Vagina (tissue), 2 donors: Measurements from ENCODE around the gene NDUFAF4. TPM values are rescaled to one million over a fixed set of nuclear protein-coding genes. Genes with fewer than 3 reads are reported as not detected.
A peak's percentile ranks its signal among the peaks of the same experiment; 100 is the strongest.
"Not testable (repeated sequence)": the region's sequence is repeated elsewhere in the genome, so short reads cannot be mapped to it uniquely, and the experiment has no call there.

Source experiments
- DNase-seq, 2 donors: peaks; one replicate each; pipeline ENCODE4 v3.0.0-alpha.2; 2017; ENCODE audit errors: extremely low spot score in 2 of 2
- H3K27ac ChIP-seq: fragments of 200-600 bp; sonication (generic); one replicate; pipeline ENCODE4 v1.5.1; 2019
- H3K27me3 ChIP-seq: fragments of 200-600 bp; sonication (generic); one replicate; pipeline ENCODE4 v1.5.1; 2019
- H3K36me3 ChIP-seq, 2 donors: fragments of 200-600 bp; sonication (generic); one replicate each; pipeline ENCODE4 v1.5.1; 2017 to 2019
- H3K4me1 ChIP-seq: fragments of 200-600 bp; sonication (generic); one replicate; pipeline ENCODE4 v1.5.1; 2019
- H3K4me3 ChIP-seq, 2 donors: fragments of 200-600 bp; sonication (generic); 1 replicate in 1 of 2; 2 replicates in 1 of 2; pipeline ENCODE4 v1.5.1; 2016 to 2019
- H3K9me3 ChIP-seq: fragments of 200-600 bp; sonication (generic); one replicate; pipeline ENCODE4 v1.5.1; 2019
- POLR2A ChIP-seq, 2 donors: fragments of 450-650 bp; IDR thresholded peaks; one replicate each; pipeline ENCODE4 v1.6.1; 2017; ENCODE audit warnings: antibody characterized with exemption in 2 of 2, mild to moderate bottlenecking in 2 of 2, moderate library complexity in 2 of 2
- POLR2AphosphoS5 ChIP-seq, 2 donors: sonication (generic); formaldehyde crosslinking; IDR thresholded peaks; one replicate each; pipeline ENCODE4 v1.9.0; 2017; ENCODE audit warnings: antibody characterized with exemption in 2 of 2, mild to moderate bottlenecking in 2 of 2, low read depth in 1 of 2; ENCODE audit not compliant: insufficient read depth in 1 of 2
- intact Hi-C: fragments of 100-400 bp; cut with DNase I; formaldehyde crosslinking; loops from one replicate; pipeline ENCODE4 v1.15.1; 2023
- total RNA-seq: library from RNA; depleted of rRNA; stranded (reverse); fragments of >200 nt; gene quantifications from one replicate; pipeline ENCODE4 v1.2.3, GENCODE V29; 2016
- TF ChIP-seq, protein P1 (sequence below), 3 experiments: fragments of 450-650 bp in 2 of 3; fragments of 200-600 bp in 1 of 3; sonication (generic) in 1 of 3; IDR thresholded peaks; one replicate each; pipeline ENCODE4 v1.5.1; 2017 to 2019; ENCODE audit warnings: antibody characterized with exemption in 3 of 3, mild to moderate bottlenecking in 2 of 3, moderate library complexity in 2 of 3

Gene NDUFAF4
- total RNA-seq, 1 donor from 2014 or later: 14.2 TPM

DNA sequence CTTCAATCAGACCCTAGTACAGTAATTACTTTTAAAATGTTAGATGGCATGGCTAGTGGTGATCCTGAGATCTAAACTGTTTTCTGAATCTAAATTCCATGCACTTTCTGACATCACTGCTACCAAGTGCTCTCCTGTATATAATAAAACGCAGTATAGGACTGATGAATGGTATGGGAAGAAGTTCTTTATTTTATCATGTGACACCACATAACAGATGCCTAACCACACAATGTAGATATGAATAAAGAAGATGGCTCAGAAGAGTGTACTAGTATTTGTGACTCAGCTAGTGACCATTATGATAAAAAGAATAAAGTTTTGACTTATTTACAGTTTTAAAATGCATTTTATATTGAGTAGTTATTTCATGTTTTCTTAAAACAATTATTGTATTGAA, 8.5 kb downstream of the NDUFAF4 start:
- intact Hi-C loops: no loop called here
- Histone ChIP-seq H3K4me3 (no peak overlapping the region), H3K4me1 (peaks cover 5% of the 10 kb centered on the region), H3K36me3 (peaks cover 0 to 31% of the 10 kb centered on the region in 2 donors), H3K27me3 (no peaks in the 10 kb centered on the region), H3K27ac (no peak overlapping the region), H3K9me3 (no peaks in the 10 kb centered on the region)
- DNase-seq: no peak
- TF ChIP-seq POLR2A (IDR thresholded peaks at IDR 0.05) (no peak), POLR2AphosphoS5 (IDR thresholded peaks at IDR 0.05; ENCODE audit: insufficient read depth in 1 of 2, low read depth in 1 of 2) (no peak)
- TF ChIP-seq, protein P1, sequence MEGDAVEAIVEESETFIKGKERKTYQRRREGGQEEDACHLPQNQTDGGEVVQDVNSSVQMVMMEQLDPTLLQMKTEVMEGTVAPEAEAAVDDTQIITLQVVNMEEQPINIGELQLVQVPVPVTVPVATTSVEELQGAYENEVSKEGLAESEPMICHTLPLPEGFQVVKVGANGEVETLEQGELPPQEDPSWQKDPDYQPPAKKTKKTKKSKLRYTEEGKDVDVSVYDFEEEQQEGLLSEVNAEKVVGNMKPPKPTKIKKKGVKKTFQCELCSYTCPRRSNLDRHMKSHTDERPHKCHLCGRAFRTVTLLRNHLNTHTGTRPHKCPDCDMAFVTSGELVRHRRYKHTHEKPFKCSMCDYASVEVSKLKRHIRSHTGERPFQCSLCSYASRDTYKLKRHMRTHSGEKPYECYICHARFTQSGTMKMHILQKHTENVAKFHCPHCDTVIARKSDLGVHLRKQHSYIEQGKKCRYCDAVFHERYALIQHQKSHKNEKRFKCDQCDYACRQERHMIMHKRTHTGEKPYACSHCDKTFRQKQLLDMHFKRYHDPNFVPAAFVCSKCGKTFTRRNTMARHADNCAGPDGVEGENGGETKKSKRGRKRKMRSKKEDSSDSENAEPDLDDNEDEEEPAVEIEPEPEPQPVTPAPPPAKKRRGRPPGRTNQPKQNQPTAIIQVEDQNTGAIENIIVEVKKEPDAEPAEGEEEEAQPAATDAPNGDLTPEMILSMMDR (IDR thresholded peaks at IDR 0.05): no peak

- DNase-seq: no peak
- H3K9me3 ChIP-seq: no peaks in the 10 kb centered on the region
- peaks cover 0 to 29% of the 10 kb centered on the region in 2 donors for H3K36me3 ChIP-seq
- TF ChIP-seq POLR2A (IDR thresholded peaks at IDR 0.05) (no peak), POLR2AphosphoS5 (IDR thresholded peaks at IDR 0.05; ENCODE audit: insufficient read depth in 1 of 2, low read depth in 1 of 2) (no peak)
- TF ChIP-seq, protein P1 (IDR thresholded peaks at IDR 0.05): no peak
- H3K4me1 ChIP-seq: peaks cover under 1% of the 10 kb centered on the region
- H3K4me3 ChIP-seq: no peak overlapping the region
- intact Hi-C loops: no loop called here
- no peaks in the 10 kb centered on the region for H3K27me3 ChIP-seq
- H3K27ac ChIP-seq: no peak overlapping the region
Observed at GRCh38 chr6:96888745-96889144, 8.9 kb downstream of the NDUFAF4 start.

- intact Hi-C loops: no loop called here
- no peak for DNase-seq
- no peak overlapping the region for H3K4me3 ChIP-seq
Observed at GRCh38 chr6:96886519-96886918, 11.2 kb downstream of the NDUFAF4 start.

DNA sequence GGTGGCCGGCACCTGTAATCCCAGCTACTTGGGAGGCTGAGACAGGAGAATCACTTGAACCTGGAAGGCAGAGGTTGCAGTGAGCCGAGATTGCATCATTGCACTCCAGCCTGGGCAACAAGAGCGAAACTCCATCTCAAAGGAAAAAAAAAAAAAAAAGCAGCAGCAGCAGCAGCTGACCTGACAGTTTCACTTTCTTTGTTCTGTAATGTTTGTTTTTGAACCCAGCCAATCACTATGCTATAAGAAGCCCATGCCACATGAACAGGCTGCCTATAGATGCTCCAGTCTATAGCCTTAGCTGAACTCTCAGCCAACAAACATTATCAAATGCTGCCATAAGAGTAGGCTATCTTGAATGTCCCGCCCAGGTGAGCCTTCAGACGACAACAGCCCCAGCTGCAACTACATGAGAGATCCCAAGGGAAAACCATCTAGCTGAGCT, 12.5 kb downstream of the NDUFAF4 start:
- H3K9me3 ChIP-seq, H3K4me1 ChIP-seq, H3K4me3 ChIP-seq, H3K36me3 ChIP-seq, H3K27ac ChIP-seq, intact Hi-C loops, DNase-seq, H3K27me3 ChIP-seq: not testable (repeated sequence)

More at GRCh38 chr6:96886519-96886918, 11.2 kb downstream of the NDUFAF4 start:
- no peak for TF ChIP-seq POLR2AphosphoS5 (IDR thresholded peaks at IDR 0.05; ENCODE audit: insufficient read depth in 1 of 2, low read depth in 1 of 2)
- TF ChIP-seq, protein P1 (IDR thresholded peaks at IDR 0.05): no peak
- no peak for TF ChIP-seq POLR2A (IDR thresholded peaks at IDR 0.05)
- no peaks in the 10 kb centered on the region for H3K27me3 ChIP-seq
- H3K27ac ChIP-seq: no peak overlapping the region
- peaks cover 0 to 14% of the 10 kb centered on the region in 2 donors for H3K36me3 ChIP-seq
- no peaks in the 10 kb centered on the region for H3K9me3 ChIP-seq
- no peaks in the 10 kb centered on the region for H3K4me1 ChIP-seq

- H3K27me3 ChIP-seq: no peaks in the 10 kb centered on the region
- no peak for DNase-seq
- H3K27ac ChIP-seq: peak overlapping the region; percentile 64
- no peak overlapping the region for H3K4me3 ChIP-seq
- TF ChIP-seq POLR2AphosphoS5 (IDR thresholded peaks at IDR 0.05; ENCODE audit: insufficient read depth in 1 of 2, low read depth in 1 of 2): peak; percentile 20 to 29
- TF ChIP-seq, protein P1 (IDR thresholded peaks at IDR 0.05): no peak
- H3K36me3 ChIP-seq: no peaks in the 10 kb centered on the region
- intact Hi-C loops: no loop called here
- peaks cover 18% of the 10 kb centered on the region for H3K4me1 ChIP-seq
- H3K9me3 ChIP-seq: no peaks in the 10 kb centered on the region
Observed at GRCh38 chr6:96878143-96878542, 19.5 kb downstream of the NDUFAF4 start.
